ENCODE data around the gene TTF1.
"Not testable (repeated sequence)": the region's sequence is repeated elsewhere in the genome, so short reads cannot be mapped to it uniquely, and the experiment has no call there.

TTF1 gene

GRCh38 chr9:132410642-132411041 is 4.0 kb upstream of the TTF1 start:
- peak; percentile 59 for DNase-seq

DNA sequence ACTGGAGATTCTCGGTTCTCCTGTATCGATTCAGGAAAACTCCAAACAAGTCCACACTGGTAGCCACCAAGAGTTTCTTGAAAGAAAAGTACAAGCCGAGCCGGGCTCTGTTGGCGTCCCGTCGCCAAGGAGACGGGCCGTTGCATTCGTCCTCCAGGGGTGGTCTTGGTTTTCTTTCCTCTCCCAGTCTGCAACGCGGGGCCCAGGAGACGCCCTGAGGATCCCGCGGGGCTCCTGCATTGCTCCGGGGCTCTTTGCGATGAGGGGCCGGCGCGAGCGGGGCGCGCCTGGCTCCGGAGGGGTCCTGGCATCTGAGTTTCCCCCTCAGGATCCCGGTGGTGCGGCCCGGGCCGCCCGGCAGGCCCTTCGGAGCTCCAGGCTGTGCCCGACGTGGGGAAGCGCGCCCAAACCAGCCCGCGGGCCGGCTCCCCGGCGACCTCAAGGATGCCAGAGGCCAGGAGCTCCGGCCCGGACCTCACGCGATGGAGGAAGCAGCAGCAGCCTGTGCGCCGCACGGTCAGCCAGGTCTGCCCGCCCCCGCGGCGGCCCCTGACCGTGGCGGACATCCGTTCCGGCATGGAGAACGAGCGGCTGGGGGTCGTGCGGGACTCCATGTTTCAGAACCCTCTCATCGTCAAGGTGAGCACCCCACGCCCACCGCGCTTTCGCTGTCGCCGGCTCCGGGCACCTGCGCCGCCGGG is 3.3 kb upstream of the TTF1 start, which contains the start of gene CFAP77:
TSS of gene CFAP77 (plus strand) at position 384 of the 701 bp plus-strand sequence. CDS start at position 445, 61 bp downstream.
- DNase-seq = peak; percentile 78

GRCh38 chr9:132408521-132408920 is 1.9 kb upstream of the TTF1 start:
- DNase-seq = peak; percentile 51

- DNase-seq = no peak
These were observed 556 bp upstream of the TTF1 start for GRCh38 chr9:132407196-132407595.

GRCh38 chr9:132404228-132404881 is 2.3 kb downstream of the TTF1 start:
- peak; percentile 21 for DNase-seq

- no peak for DNase-seq
These were observed 4.8 kb downstream of the TTF1 start for GRCh38 chr9:132401824-132402223.

DNA sequence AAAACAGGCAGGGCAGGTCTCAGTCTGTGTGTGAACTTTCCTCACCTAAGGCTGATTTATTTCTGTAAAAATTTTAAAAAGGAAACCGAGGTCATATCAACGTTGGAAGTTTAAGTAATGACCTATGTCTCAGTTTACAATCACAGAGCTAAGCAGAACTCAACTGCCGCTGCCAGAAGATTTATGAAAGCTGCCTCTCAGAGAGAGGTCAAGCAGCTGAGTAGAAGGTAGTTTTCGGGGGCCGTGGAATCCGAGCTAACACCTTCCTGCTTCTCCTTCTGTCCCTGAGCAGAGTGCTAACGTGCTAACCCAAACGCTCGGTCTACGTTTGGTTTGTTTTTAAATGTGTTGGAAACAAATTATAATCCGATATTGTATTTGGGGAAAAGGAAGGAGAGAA is 11.1 kb downstream of the TTF1 start:
- DNase-seq = no peak

GRCh38 chr9:132391449-132391848 is 15.2 kb downstream of the TTF1 start:
- DNase-seq = no peak

- no peak for DNase-seq
These were observed 15.7 kb downstream of the TTF1 start for GRCh38 chr9:132390966-132391365.

- no peak for DNase-seq
These were observed 19.5 kb downstream of the TTF1 start for GRCh38 chr9:132387133-132387532.

DNA sequence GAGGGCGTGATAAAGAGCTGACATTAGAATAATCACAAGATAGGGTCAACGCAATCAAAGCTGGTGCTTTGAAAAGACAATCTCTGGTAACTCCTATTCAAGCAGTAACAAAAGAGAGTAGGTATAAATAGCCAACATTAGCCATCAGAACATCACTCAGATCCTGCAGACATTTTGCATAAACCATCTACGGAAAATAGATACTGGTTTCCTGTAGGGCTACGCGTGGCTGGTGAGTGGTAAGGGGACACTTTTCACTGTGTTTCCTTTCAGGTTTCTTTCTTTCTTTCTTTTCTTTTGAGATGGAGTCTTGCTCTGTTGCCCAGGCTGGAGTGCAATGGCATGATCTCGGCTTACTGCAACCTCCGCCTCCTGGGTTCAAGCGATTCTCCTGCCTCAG is 22.3 kb downstream of the TTF1 start:
- DNase-seq = no peak

DNA sequence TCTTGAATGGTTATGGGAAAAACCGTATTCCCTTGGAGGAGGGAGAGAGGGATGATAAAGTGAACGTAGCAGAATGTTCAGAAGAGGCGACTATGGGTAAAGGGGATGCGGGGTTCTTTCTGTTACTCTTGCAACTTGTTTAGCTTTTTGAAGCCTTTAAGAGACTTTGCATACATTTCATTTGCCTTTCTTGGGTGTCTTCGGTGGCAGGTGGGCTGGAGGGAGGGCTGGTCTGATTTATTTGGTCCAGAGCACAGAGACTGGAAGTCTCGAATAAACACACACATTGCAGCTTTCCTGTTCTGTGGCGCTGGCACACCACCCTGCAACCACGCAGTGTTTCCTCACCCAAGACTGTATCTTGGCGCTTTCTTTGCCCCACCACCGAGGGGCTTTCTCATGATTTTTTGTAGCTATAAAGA is 23.2 kb downstream of the TTF1 start:
- no peak for DNase-seq

DNA sequence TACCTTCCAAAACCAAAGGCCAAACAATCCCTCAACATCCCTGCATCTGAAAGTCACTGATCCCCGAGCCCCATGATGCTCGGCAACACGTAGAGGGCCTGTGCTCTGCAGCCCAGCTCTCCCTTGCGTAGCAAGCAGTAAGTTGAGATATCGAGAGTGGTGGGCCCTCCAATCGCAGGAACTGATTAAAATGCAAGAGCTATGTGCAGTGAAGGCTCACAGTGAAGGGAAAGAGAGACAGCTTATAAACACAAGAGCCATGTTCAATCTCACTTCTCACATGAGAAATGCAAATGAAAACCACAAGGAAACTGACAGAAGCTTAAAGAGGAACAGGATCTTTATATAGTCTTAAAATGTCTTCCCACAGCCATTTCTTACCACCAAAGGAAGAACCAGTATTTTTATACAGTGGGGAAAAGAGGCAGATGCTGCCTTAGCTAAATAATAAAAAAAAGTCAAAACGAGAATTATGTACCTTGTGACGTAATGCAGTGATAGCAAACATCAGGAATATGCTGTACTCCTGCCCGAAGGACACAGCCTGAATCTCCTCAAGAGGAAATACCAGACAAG is 24.6 kb downstream of the TTF1 start:
- peak; percentile 17 for DNase-seq

DNA sequence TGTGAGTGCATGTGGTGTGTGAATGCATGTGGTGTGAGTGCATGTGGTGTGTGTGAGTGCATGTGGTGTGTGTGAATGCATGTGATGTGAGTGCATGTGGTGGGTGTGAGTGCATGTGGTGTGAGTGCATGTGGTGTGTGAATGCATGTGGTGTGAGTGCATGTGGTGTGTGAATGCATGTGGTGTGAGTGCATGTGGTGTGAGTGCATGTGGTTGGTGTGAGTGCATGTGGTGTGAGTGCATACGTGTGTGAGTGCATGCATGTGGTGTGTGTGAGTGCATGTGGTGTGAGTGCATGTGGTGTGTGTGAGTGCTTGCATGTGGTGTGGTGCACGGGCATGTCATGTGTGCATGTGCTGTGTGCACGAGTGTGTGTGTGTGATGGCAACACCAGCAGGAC is 28.2 kb downstream of the TTF1 start:
- DNase-seq = not testable (repeated sequence)

DNA sequence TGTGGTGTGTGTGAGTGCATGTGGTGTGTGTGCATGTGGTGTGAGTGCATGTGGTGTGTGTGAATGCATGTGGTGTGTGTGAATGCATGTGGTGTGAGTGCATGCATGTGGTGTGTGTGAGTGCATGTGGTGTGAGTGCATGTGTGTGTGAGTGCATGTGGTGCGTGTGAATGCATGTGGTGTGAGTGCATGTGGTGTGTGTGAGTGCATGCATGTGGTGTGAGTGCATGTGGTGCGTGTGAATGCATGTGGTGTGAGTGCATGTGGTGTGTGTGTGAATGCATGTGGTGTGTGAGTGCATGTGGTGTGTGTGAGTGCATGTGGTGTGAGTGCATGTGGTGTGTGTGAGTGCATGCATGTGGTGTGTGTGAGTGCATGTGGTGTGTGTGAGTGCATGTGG is 28.9 kb downstream of the TTF1 start:
- not testable (repeated sequence) for DNase-seq

DNA sequence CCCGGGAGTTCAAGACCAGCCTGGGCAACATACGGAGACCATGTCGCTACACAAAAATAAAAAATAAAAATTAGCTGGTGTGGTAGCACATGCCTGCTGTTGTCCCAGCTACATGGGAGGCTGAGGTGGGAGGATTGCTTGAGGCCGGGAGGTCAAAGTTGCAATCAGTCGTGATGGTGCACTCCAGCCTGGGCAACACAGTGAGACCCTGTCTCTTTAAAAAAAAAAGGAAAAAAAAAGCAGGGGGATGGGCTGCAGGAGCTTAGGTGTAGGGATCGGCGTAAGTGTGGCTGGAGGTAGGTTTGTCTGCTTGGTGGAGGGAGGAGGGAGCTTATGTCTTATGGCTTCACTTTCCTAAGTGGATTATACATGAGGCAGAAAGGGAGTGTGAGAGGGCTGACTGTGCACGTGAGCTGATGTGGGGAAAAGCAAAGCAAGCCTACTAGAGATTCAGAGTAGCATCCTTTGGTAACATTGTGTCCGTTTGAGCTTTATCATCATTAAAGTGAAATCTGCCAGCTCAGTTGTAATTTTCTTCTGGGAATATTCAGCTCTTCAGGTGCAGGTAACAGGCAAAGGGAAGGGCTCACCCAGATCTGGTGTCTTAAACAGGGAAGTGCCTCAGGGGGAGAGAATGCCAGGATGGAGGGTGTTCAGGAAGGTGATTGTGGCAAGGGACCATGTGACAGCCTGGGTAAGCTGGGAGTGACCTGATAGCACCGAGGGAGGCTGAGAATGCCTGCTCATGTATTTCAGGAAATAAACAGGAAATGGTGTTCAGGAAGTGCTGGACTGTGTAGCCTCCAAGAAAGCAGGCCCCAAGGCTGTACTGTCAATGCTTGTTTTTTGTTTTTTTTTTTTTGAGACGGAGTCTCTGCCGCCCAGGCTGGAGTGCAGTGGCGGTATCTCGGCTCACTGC is 34.2 kb downstream of the TTF1 start:
- peak; percentile 75 for DNase-seq

- DNase-seq = no peak
These were observed 36.0 kb downstream of the TTF1 start for GRCh38 chr9:132370592-132370991.

GRCh38 chr9:132369421-132369820 is 37.2 kb downstream of the TTF1 start:
- DNase-seq = no peak

DNA sequence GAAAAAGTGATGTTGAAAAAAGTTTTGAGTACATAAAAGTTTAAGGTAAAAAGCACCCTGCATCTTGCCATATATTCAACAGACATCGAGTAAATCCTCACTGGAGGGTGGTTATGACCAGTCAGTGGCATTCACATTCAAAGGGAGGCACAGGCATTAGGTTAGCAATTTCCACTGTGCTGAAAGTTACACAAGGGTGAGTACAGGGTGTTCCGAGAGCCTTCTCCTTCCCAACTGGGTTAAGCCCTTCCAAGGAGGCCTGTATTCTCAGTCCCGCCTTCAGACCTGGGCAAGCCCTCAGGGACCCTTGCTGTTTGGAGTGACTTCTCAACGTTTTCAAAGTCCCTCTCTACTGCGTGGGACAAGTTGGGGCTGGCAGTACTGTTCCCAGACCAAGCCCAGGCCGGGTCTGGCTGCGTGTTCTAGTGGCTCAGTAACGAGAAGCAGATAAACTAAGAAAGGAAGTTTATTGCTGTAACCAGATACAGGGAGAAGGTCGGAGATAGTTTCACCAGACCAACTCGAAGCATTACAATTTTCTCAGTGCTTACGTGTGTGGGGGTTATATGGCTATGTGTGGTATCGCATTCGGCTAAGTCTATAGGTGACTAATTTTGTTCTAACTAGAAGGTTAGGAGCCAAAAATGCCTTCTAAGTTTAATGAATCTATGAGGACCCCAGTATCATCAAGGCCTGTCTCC is 38.9 kb downstream of the TTF1 start:
- DNase-seq = no peak

DNA sequence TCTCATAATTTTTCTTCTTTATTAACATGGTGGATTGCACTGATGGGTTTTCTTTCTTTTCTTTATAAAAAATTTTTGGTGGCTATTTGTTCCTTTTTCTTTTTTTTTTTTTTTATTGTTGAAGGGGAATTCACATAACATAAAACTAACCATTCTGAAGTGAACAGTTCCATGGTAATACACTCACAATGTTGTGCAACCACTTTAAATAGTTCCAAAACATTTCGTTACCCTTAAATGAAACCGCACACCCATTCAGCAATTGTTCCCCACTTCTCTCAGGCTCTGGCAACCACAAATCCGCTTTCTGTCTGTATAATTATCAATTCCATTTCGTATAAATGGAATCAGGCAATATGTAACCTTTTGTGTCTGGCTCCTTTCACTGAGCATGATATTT is 40.2 kb downstream of the TTF1 start:
- DNase-seq = no peak

- no peak for DNase-seq
These were observed 40.7 kb downstream of the TTF1 start for GRCh38 chr9:132365986-132366385.

DNA sequence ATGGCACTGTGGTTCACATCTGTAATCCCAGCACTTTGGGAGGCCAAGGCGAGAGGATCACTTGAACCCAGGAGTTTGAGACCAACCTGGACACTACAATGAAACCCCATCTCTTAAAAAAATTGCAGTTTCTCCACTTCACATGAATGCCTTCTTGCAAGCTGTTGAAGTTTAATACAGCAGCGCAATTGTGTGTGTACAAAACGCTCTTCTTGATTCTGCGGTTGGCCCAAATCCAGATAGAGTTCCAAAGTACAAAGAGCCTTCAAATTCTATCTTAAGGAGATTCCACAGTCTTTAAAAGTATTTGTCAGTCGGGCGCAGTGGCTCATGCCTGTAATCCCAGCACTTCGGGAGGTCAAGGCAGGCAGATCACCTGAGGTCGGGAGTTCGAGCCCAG is 42.6 kb downstream of the TTF1 start:
- DNase-seq = no peak

GRCh38 chr9:132357764-132358163 is 48.9 kb downstream of the TTF1 start:
- DNase-seq = no peak

All from hematopoietic multipotent progenitor cell treated with erythropoietin and hydrocortisone succinate and interleukin-3 and kit ligand, for 6 days (in vitro differentiated cells).